CD14-positive monocyte (primary cell): ENCODE data around the gene KYNU. TPM values are rescaled to one million over a fixed set of nuclear protein-coding genes. Genes with fewer than 3 reads are reported as not detected.

Experiments used
- DNase-seq, 3 donors: peaks; one replicate each; pipeline ENCODE4 v3.0.0-alpha.2; 2011 to 2022
- H2AFZ ChIP-seq: 2 replicates; pipeline ENCODE4 v1.6.0; 2012; ENCODE audit warnings: mild to moderate bottlenecking, low read depth, low read length, inconsistent platforms; ENCODE audit not compliant: insufficient read depth, poor library complexity, severe bottlenecking
- H3K27ac ChIP-seq, 2 donors: 1 replicate in 1 of 2; 2 replicates in 1 of 2; pipeline ENCODE4 v1.5.1; 2012 to 2013; ENCODE audit warnings: low read length in 2 of 2, control low read depth in 1 of 2, inconsistent platforms in 1 of 2, low read depth in 1 of 2, mild to moderate bottlenecking in 1 of 2
- H3K27me3 ChIP-seq, 2 donors: one replicate each; pipeline versions ENCODE4 v1.6.0 to v1.6.1; 2011 to 2013; ENCODE audit warnings: low read length in 2 of 2; ENCODE audit not compliant: control insufficient read depth in 2 of 2, insufficient read depth in 2 of 2
- H3K36me3 ChIP-seq, 2 donors: replicated peaks in 1 of 2; 1 replicate in 1 of 2; 2 replicates in 1 of 2; pipeline versions ENCODE4 v1.5.1 to v1.6.1; 2012 to 2013; ENCODE audit warnings: low read length in 2 of 2, control low read depth in 1 of 2, inconsistent platforms in 1 of 2, mild to moderate bottlenecking in 1 of 2; ENCODE audit not compliant: insufficient read depth in 2 of 2, control insufficient read depth in 1 of 2
- H3K4me1 ChIP-seq, 2 donors: 1 replicate in 1 of 2; 2 replicates in 1 of 2; pipeline versions ENCODE4 v1.5.1 to v1.6.1; 2012 to 2013; ENCODE audit warnings: low read length in 2 of 2, control low read depth in 1 of 2, inconsistent platforms in 1 of 2, mild to moderate bottlenecking in 1 of 2, moderate library complexity in 1 of 2; ENCODE audit not compliant: insufficient read depth in 2 of 2, control insufficient read depth in 1 of 2
- H3K4me2 ChIP-seq: replicated peaks from 2 replicates; pipeline ENCODE3; 2012; ENCODE audit warnings: low read length, moderate library complexity, mild to moderate bottlenecking; ENCODE audit not compliant: poor library complexity, severe bottlenecking; ENCODE audit errors: extremely low read depth
- H3K4me3 ChIP-seq, 3 experiments: fragments of 200-600 bp in 1 of 3; sonication (generic) in 1 of 3; replicated peaks in 1 of 3; 1 replicate in 2 of 3; 2 replicates in 1 of 3; pipeline ENCODE4 v1.5.1; 2011 to 2013; ENCODE audit warnings: low read length in 3 of 3, mild to moderate bottlenecking in 3 of 3, control low read depth in 2 of 3, low read depth in 2 of 3, inconsistent platforms in 1 of 3, moderate library complexity in 1 of 3
- H3K79me2 ChIP-seq: 2 replicates; pipeline ENCODE4 v1.6.0; 2012; ENCODE audit warnings: mild to moderate bottlenecking, control low read depth, inconsistent platforms, low read length, moderate library complexity; ENCODE audit not compliant: insufficient read depth
- H3K9ac ChIP-seq: 2 replicates; pipeline ENCODE4 v1.6.0; 2017; ENCODE audit warnings: low read length, mild to moderate bottlenecking; ENCODE audit not compliant: insufficient read depth, poor library complexity, severe bottlenecking
- H3K9me3 ChIP-seq, 2 donors: replicated peaks in 1 of 2; 1 replicate in 1 of 2; 2 replicates in 1 of 2; pipeline versions ENCODE4 v1.5.1 to v1.6.1; 2012 to 2013; ENCODE audit warnings: low read length in 2 of 2, control low read depth in 1 of 2; ENCODE audit not compliant: control insufficient read depth in 1 of 2, insufficient read depth in 1 of 2
- H4K20me1 ChIP-seq: 2 replicates; pipeline ENCODE4 v1.6.0; 2012; ENCODE audit warnings: mild to moderate bottlenecking, low read length, control low read depth, moderate library complexity; ENCODE audit not compliant: insufficient read depth
- H3K27ac Mint-ChIP-seq, 7 donors: one replicate each; pipeline ENCODE4 v1.8.0; 2020; ENCODE audit warnings: mild to moderate bottlenecking in 7 of 7, mixed read lengths in 7 of 7, moderate library complexity in 6 of 7, inconsistent platforms in 2 of 7
- H3K27me3 Mint-ChIP-seq, 3 donors: one replicate each; pipeline ENCODE4 v1.8.0; 2021 to 2022; ENCODE audit warnings: low read depth in 3 of 3, mild to moderate bottlenecking in 3 of 3, mixed read lengths in 3 of 3, moderate library complexity in 3 of 3, inconsistent platforms in 1 of 3
- H3K36me3 Mint-ChIP-seq, 2 donors: one replicate each; pipeline ENCODE4 v1.8.0; 2020; ENCODE audit warnings: mixed read lengths in 2 of 2, inconsistent platforms in 1 of 2, mild to moderate bottlenecking in 1 of 2
- H3K4me1 Mint-ChIP-seq: one replicate; pipeline ENCODE4 v1.8.0; 2020; ENCODE audit warnings: mild to moderate bottlenecking, mixed read lengths
- H3K4me3 Mint-ChIP-seq, 2 donors: one replicate each; pipeline ENCODE4 v1.8.0; 2020; ENCODE audit warnings: mild to moderate bottlenecking in 2 of 2, mixed read lengths in 2 of 2, moderate library complexity in 1 of 2
- H3K9me3 Mint-ChIP-seq, 7 donors: one replicate each; pipeline ENCODE4 v1.8.0; 2020 to 2022; ENCODE audit warnings: mixed read lengths in 7 of 7, mild to moderate bottlenecking in 6 of 7, moderate library complexity in 6 of 7, inconsistent platforms in 2 of 7
- WGBS: methylation state at CpG from one replicate; pipeline ENCODE4 v1.1.5; 2013; ENCODE audit warnings: missing lambda C conversion rate; ENCODE audit not compliant: insufficient coverage; 5-methylcytosine and 5-hydroxymethylcytosine counted together
- intact Hi-C, 2 donors: fragments of 100-400 bp; cut with micrococcal nuclease; formaldehyde crosslinking; loops; one replicate each; pipeline versions ENCODE4 v1.15.0 to v1.15.1; 2023
- polyA plus RNA-seq, 3 donors: library from polyadenylated mRNA; depleted of rRNA in 1 of 3; unstranded in 2 of 3; stranded (reverse) in 1 of 3; fragments of 300-500 nt in 2 of 3; fragments of >200 nt in 1 of 3; fragmentation: Illumina TruSeq in 2 of 3; gene quantifications; 1 replicate in 2 of 3; 2 replicates in 1 of 3; pipeline ENCODE4 v1.2.3, GENCODE V29; 2012 to 2021
- TF ChIP-seq, protein P1 (sequence below): fragments of 200-600 bp; IDR thresholded peaks from one replicate; pipeline ENCODE4 v1.8.0; 2022; ENCODE audit warnings: antibody characterized with exemption, mild to moderate bottlenecking

KYNU gene
- polyA plus RNA-seq, 3 donors = 40.7 to 132 (median 131) TPM

DNA sequence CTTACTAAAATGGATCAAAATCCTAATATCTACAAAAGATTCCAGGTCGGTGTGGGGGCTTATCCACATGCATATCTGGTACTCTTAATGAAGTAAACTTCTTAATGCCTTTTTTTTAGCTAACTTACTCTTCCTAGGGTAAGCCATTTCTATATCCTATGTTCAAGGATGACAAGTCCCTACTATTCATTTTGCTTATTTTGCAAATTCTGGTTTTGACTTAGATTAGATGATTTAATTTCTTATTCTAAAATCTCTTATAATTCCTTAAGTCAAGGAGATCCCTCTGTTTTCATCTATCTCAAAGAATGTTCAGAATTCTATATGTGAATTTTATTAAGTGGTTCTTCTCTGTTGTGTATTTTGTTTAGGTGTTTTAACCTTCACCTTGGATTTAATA, 79.7 kb downstream of the KYNU start:
- H3K9me3 Mint-ChIP-seq = peaks cover 0 to 3% (median 0%) of the 10 kb centered on the region in 7 donors
- Histone ChIP-seq H3K27me3 (no peaks in the 10 kb centered on the region), H4K20me1 (peaks cover 38% of the 10 kb centered on the region), H3K4me2 (no peak overlapping the region), H3K9me3 (no peaks in the 10 kb centered on the region), H3K36me3 (peaks cover 76 to 96% of the 10 kb centered on the region in 2 donors), H3K4me3 (no peak overlapping the region), H2AFZ (no peak overlapping the region), H3K27ac (no peak overlapping the region), H3K79me2 (no peaks in the 10 kb centered on the region), H3K9ac (no peak overlapping the region), H3K4me1 (no peaks in the 10 kb centered on the region)
- no CpG with 5 or more reads among the region's 1 CpG for WGBS
- intact Hi-C loops = no loop called here
- H3K4me3 Mint-ChIP-seq = no peak overlapping the region
- H3K36me3 Mint-ChIP-seq = peaks cover 75 to 84% of the 10 kb centered on the region in 2 donors
- TF ChIP-seq, protein P1, sequence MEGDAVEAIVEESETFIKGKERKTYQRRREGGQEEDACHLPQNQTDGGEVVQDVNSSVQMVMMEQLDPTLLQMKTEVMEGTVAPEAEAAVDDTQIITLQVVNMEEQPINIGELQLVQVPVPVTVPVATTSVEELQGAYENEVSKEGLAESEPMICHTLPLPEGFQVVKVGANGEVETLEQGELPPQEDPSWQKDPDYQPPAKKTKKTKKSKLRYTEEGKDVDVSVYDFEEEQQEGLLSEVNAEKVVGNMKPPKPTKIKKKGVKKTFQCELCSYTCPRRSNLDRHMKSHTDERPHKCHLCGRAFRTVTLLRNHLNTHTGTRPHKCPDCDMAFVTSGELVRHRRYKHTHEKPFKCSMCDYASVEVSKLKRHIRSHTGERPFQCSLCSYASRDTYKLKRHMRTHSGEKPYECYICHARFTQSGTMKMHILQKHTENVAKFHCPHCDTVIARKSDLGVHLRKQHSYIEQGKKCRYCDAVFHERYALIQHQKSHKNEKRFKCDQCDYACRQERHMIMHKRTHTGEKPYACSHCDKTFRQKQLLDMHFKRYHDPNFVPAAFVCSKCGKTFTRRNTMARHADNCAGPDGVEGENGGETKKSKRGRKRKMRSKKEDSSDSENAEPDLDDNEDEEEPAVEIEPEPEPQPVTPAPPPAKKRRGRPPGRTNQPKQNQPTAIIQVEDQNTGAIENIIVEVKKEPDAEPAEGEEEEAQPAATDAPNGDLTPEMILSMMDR = no peak
- H3K27me3 Mint-ChIP-seq = no peaks in the 10 kb centered on the region
- H3K4me1 Mint-ChIP-seq = no peaks in the 10 kb centered on the region
- H3K27ac Mint-ChIP-seq = no peak overlapping the region
- DNase-seq = no peak

DNA sequence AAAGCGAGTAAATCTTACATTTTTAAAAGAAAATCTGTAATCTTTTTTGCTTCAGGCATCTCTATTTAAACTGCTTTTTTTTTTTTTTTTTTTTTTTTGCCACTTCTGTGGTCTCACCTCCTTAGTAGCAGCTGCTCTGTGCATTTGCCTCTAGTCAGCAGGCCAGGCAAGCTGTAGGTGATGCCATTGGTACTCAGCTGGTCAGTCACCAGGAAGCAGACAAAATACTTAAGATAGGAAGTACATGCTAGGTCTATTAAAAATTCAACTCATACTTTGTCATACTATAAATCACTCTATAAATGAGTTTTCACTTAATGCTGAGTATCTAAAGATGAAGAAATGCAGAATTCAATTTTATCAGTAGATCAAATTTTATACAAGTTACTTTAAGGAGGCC, 83.7 kb downstream of the KYNU start:
- peaks cover 24% of the 10 kb centered on the region for H4K20me1 ChIP-seq
- TF ChIP-seq, protein P1 = no peak
- H3K4me1 Mint-ChIP-seq = no peaks in the 10 kb centered on the region
- H3K4me3 ChIP-seq = no peak overlapping the region
- intact Hi-C loops = no loop called here
- no CpG with 5 or more reads among the region's 1 CpG for WGBS
- H3K36me3 ChIP-seq = peaks cover 85 to 100% of the 10 kb centered on the region in 2 donors
- H3K9me3 ChIP-seq = peaks cover 0 to 5% of the 10 kb centered on the region in 2 donors
- H3K4me1 ChIP-seq = no peaks in the 10 kb centered on the region
- H3K9me3 Mint-ChIP-seq = peaks cover 2 to 14% (median 7%) of the 10 kb centered on the region in 7 donors
- no peak overlapping the region for H3K27ac Mint-ChIP-seq
- H3K9ac ChIP-seq = no peak overlapping the region
- no peaks in the 10 kb centered on the region for H3K79me2 ChIP-seq
- no peak for DNase-seq
- no peak overlapping the region for H3K4me2 ChIP-seq
- peaks cover 0 to 2% (median 0%) of the 10 kb centered on the region in 3 donors for H3K27me3 Mint-ChIP-seq
- H3K27ac ChIP-seq = no peak overlapping the region
- no peak overlapping the region for H3K4me3 Mint-ChIP-seq
- no peaks in the 10 kb centered on the region for H3K27me3 ChIP-seq
- peaks cover 88 to 97% of the 10 kb centered on the region in 2 donors for H3K36me3 Mint-ChIP-seq
- no peak overlapping the region for H2AFZ ChIP-seq
